ENCODE measurements around the gene SP6.

SP6 gene

DNA sequence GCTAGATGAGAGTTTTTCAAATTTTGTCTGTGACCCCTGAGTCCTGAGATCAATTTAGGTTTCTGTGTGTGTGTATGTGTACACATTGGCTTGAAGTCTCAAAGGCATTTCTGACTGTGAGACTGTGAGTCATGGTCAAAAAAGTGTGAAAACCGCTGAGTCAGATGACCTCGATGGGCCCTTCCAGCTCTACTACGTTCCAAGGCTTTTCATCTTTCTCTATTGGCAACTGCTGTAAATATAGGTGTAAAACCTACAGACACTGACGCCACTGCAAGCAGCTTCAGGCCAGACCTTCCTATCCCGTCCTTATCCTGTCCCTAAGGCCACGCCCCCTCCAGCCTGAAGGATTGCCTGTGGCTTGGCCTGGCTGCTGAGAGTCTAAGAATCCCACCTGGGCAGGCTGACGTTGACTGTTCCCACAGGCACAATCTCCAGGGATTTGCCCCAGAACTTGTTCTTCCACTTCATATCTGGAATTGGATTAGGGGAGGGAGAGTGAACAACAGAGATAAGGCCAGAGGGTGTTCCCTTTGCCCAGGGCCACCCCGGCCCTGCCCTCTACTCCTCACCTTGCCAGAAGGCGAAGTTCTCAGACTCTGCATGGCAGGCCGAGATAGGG lies 40.7 kb downstream of the SP6 start:
- DNase-seq = no peak

DNA sequence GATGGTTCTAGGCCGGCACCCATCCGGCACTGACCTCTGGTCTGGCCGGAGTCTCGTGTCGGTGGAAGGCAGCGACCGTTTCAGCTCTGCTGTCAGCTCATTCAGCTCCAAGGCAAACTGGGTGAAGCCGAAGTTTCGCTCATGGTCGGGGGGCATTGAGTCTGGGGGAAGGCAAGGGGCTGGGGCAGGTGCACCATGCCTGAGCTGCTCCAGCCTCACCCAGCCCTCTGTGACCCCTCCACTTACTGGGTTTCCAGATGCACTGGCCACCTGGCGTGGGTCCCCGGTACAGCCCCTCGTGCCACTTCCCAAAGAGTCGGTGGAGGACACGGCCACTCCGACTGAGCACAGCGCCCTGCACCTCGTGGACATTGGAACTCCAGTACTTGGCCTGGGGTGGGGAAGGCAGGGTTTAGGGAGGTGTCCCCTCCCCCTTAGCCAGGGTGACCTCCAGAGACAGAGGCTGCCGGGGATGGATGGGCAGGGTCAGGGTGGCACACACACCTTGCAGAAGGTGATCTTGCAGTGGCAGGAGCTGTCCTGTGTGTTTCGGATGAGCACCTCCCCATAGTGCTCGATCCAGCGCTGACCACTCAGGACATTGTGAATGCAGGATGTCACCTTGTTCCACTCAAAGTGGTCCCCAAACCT lies 42.0 kb downstream of the SP6 start:
- no peak for DNase-seq

DNA sequence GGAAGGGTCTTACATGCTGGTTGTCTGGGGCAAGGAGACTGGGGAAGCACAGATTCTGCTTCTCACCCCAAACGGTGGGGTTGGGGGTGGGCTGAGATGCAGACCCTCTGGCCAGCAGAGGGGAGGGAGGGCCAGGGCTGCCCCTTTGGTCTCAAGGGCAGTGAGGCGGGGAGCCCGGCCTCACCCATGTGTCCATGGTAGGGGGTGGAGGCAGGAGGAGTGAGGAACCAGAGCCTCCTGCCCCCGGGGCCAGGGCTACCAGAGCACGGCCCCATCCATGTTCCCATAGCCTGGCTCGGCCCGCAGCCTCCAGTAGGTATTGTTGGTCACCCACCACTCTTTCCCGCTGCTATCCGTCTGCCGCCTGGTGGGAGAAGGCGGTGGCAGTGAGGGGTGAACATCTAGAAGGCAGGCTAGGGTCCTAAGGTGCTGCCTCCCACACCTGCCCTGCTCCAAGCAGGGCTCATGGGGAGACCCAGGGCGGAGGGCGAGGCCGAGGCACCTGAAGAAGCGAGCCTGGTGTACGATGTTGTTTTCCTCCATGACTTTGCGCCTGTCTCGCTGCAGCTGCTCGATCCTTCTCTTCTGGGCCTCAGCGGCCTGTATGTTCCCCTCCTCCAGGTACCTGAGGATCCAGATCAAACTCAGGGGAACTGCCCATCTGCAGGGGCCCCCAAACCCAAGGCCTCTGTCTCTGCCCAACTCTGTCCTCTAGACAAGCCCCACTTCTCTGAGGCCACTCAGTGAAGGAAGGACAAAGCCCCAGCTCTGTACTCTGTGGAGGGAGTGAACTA lies 42.7 kb downstream of the SP6 start:
- DNase-seq = no peak

DNA sequence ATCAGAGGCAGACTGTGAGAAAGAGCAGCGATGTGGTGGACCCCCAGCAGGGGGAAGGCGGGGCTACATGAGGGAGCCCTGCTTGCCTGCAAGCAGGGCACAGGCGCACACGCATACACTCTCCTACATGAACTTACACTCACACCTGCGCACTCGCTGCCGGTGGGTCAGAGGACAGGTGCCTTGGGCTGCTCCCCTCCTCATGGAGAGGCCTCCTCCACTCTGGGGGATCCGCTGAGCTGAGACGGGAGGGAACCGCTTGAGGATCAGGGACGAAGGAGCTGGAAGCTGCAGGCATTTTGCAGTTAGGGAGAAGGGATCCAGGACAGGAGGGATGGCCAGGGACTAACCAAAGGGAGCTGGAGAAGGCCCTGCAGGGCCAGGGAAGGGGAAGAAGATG lies 43.5 kb downstream of the SP6 start:
- DNase-seq = no peak

DNA sequence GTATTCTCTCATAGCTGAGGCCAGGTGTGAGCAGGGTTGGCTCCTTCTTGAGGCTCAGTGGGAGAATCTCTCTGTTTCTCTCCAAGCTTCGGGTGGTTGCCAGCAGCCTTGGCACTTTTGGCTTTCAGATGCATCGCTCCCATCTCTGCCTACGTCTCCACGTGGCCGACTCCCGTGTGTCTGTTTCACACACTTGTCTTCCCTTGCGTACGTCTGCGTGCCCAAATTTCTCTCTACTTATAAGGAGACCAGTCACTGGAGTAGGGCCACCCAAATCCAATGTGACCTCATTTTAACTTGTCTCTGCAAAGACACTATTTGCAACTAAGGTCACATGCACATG lies 44.1 kb downstream of the SP6 start:
- DNase-seq = no peak

DNA sequence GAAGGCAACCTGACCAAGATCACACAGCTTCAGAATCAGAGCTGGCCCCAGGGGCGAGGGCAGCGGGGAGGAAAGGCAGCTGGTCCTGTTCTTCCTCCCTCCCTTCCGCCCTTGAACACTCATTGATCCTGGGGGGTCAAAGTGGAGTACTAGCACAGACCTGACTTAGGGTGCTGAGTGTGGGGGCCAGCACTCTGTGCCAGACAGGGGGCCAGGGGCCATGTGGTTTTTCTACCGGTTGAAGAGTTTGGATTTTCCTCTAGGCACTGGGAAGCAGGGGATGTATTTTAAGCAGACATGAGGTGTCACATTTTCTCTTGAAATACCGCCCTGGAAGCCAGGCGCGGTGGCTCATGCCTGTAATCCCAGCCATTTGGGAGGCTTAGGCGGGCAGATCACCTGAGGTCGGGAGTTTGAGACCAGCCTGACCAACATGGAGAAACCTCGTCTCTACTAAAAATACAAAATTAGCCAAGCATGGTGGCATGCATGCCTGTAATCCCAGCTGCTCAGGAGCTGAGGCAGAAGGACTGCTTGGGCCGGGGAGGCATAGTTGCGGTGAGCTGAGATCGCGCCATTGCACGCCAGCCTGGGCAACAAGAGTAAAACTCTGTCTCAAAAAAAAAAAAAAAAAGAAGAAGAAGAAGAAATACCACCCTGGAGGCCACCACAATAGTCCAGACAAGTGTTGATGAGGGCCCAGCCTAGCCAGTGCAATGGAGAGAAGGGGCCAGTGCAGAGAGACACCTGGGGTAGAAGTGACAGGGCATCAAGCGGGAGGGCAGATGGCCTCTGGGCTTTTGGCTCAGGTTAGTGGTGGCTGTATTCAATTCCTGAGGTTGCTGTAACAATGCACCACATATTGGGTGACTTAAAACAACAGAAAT lies 44.7 kb downstream of the SP6 start:
- DNase-seq = no peak

DNA sequence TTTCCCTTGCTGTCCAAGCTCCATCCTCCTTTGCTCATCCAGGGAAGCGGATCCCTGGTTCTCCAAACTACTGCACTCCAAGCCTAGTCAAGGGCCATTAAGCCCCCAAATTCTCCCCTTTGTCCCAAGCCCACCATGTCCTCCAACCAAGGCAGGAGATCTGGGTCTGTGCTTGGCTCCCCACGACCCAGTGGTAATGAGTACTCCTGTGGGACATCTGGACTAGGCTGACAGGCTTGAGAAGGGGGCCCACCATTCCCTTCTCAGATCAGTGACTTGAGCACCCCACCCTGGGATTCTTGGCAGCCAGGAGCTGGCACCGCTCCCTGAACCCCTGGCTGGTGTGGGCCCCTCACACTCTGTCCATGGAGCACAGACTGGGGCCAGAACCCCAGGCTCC lies 46.5 kb downstream of the SP6 start:
- DNase-seq = no peak

DNA sequence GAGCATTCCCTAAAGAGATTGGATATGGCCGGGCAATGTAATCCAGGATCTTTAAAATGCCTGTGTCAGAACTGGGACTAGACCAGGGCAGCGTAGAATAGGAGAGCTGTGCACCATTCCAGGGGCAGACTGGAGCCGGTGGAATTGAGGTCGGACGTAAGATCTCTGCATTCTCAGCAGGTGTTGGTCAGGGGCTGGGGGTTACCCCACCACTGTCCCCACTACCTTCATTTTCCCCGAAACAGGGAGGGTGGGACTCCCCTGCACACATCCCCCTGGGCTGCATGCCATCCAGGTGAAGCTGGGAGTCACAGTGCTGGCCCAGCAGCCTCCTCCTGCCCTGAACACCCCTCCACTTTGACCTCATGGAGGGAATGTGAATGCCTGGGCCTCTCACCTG lies 47.2 kb downstream of the SP6 start:
- no peak for DNase-seq

DNA sequence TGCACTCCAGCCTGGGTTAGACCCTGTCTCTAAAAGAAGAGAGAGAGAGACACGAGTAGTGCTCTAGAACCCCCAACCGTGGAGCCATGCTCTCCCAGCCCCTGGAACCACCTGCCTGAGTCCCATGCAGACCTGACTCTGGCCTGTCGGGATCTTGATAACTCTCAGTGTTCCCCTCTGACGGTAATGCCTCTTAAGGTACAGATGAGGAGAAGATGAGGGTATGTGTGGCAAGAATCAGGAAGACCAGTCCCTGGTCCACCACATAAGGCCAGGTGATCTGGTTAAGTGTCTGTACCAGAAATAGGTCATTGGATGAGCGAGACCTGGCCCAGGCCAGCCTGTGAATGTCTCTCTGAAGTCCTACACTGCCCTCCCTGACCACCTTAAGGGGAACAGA lies 47.8 kb downstream of the SP6 start:
- no peak for DNase-seq

DNA sequence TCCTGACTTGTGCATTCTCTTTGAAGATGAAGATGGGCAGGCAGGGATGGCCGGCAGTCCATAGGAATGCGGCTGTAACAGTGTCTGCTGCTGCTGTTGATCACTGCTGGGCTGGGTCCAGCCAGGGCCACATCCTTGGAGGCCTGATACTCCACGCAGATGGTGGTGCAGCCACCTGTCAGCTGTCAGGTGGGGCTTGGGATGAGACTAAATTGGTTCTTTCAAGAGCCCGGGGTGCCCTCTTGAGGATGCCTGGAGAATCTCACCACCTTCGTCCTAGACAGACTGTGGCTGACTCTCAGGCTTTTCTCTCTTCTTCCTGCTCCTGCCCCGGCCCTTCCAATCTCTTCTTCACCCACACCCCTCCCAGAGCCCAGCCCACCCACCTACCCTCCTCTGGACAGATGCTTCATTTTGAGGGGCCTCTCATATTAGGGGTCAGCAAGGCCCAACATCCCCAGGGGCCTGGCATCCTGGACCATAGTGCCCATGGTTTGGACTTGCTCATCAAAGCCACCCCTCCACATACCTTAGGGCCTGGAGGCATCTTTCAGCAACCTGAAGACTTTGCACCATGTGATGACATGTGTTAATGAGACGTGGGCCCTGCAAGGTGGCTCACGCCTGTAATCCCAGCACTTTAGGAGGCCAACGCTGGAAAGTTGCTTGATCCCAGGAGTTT lies 48.5 kb downstream of the SP6 start:
- peak; percentile 69 for DNase-seq

DNA sequence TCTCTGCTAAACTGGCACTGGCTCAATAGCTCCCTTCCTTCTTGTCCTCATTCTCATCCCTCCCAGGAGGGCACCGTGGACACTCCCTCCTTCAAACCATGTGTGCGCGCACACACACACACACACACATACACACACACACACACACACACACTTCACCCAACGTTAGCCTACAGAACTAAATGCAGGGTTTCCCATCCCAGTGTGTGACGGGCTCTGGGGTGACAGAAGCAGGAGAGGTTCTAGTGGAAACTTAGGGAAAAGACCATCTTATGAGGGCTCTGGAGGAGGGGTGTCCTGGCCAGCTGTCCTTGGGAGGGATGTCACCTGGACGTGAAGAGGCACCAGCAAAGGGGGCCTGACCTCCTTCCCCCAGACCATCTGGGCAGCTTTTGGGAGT lies 49.1 kb downstream of the SP6 start:
- DNase-seq = no peak

DNA sequence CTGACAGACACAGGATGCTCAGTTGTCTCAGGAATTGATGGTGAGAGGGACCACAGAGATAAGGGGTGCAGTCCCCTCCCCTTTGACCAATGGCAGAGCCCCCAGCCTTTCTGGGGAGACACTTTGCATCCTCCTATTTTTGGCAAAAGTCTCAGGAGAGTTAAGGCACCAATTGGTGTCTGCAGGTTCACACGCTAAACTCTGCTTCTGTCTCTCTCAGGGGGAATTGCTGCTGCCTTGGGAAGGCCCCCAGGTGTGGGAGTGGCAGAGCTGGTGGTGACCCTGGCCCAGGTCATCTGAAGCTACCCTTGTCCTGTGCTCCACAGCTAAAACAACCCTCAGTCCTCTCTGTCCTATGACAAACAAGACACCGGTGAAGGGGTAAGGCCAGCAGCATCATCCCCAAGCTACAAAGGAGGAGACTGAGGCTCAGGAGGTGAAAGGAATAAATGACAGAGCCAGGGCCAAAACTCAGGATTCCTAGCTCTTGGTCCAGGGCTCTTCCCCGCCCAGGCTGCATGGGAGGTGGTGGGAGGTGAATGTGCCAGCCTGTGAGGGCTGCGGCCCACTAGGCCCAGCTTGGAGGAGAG lies 49.7 kb downstream of the SP6 start:
- DNase-seq = no peak

DNA sequence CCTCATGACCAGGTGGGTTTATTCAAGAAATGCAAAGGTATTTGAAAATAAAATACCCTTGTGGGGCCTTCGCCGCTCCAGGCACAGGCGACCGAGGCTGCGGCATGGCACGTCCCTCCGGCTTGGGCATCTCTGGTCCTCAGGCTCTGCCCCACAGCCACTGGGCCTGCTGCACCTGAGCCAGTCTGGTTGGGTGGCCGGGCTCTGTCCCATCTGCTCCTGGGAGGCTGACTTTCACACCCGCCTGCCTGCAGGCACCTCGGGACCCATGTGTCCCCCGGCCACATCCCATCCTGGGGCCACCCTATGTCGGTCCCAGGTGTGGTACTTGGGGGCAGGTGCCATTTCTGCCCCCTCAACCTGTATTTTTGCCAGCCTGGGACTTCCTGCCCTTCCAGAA lies 50.3 kb downstream of the SP6 start:
- no peak for DNase-seq

DNA sequence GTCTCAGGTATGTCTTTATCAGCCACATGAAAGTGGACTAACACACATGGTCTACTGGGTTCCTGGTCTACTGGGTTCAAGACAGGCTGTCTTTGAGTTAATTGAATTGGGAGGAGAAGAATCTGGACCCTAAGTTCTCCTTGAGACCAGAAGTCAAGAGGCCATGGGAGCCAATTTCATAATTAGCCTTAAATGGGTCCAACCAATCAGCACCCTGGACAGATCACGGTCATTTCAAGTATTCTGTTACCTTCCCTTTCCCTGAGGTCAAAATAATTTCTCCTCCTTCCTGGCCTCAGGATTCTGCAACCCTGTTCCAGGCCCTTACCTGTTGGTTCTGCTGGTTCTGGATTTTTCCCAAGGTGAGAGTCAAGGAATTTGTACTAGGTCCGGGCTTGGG lies 53.2 kb downstream of the SP6 start:
- DNase-seq = no peak
